A673 (cell line): ENCODE data around the gene POLE.

Experiments
- CTCF ChIP-seq: fragments of 300-800, 200-600 bp; sonication (generic); conservative IDR thresholded peaks from 2 replicates; pipeline ENCODE4 v1.5.1; 2017; ENCODE audit warnings: low read depth, mild to moderate bottlenecking, antibody characterized with exemption, low read length, moderate library complexity, mixed read lengths
- EZH2 ChIP-seq: fragments of 200-600 bp; sonication (generic); IDR thresholded peaks from 2 replicates; pipeline ENCODE4 v1.6.1; 2017; ENCODE audit warnings: borderline replicate concordance, low read depth, mild to moderate bottlenecking, mixed read lengths, antibody characterized with exemption, low read length; ENCODE audit not compliant: poor library complexity, severe bottlenecking

DNA sequence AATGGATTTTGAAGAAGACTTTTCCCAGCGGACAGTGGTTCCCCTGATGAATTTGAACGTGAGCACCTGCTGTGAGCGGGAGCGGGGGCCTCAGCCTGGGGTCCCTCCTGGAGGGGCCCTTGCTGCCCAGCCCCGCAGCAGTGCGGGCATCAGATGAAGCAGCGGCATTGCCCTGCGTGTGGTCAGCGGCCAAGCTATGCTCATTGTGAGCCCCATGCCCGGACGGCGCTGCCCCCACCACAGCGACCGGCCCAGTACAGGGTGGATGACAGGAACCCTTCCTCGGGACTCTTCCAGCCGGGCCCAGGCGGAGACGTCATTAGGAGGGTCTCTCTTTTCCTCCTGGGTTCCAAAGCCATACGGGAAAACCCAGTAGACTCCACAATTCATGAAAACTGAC, 80.2 kb downstream of the POLE start:
- TF ChIP-seq CTCF (no peak), EZH2 (no peak)
